H54 (cell line): ENCODE data around the gene ZNF320.
"Not testable (repeated sequence)": the region's sequence is repeated elsewhere in the genome, so short reads cannot be mapped to it uniquely, and the experiment has no call there.

Source experiments
- DNase-seq: peaks from one replicate; pipeline ENCODE4 v3.0.0; 2011; ENCODE audit warnings: low spot score, mixed read lengths; ENCODE audit not compliant: insufficient read length
- FAIRE-seq: peaks from 3 replicates; lab custom pipeline; 2011; peaks lifted over from hg19 to GRCh38; lab: Jason Lieb, UNC
- POLR2A ChIP-seq: IDR thresholded peaks from 2 replicates; pipeline ENCODE4 v1.6.1; 2011; ENCODE audit warnings: low read depth, mild to moderate bottlenecking, low read length

The ZNF320 gene

GRCh38 chr19:52897138-52897935, at the start of gene ZNF320:
ZNF320 (minus strand) TSS chr19:52897635; CDS start chr19:52890255, 7,380 bp downstream.
- peak; percentile 92 for TF ChIP-seq POLR2A
- FAIRE-seq: peak; percentile 87
- peak; percentile 99 for DNase-seq

- TF ChIP-seq POLR2A: no peak
- FAIRE-seq (no peak), DNase-seq (no peak)
Measured at GRCh38 chr19:52946322-52947310, 49.2 kb upstream of the ZNF320 start.

- DNase-seq (no peak), FAIRE-seq (no peak)
- TF ChIP-seq POLR2A: no peak
Measured at GRCh38 chr19:52945652-52946321, 48.4 kb upstream of the ZNF320 start.

GRCh38 chr19:52944703-52945493, 47.5 kb upstream of the ZNF320 start:
- not testable (repeated sequence) for DNase-seq, FAIRE-seq

GRCh38 chr19:52943884-52944643, 46.6 kb upstream of the ZNF320 start:
- DNase-seq: no peak
- no peak for TF ChIP-seq POLR2A
- FAIRE-seq: no peak

GRCh38 chr19:52943134-52943883, 45.9 kb upstream of the ZNF320 start:
- DNase-seq (no peak), FAIRE-seq (no peak)
- TF ChIP-seq POLR2A: no peak

- DNase-seq (peak; percentile 83), FAIRE-seq (no peak)
- TF ChIP-seq POLR2A: peak; percentile 90
Measured at GRCh38 chr19:52942386-52943133, 45.1 kb upstream of the ZNF320 start.

GRCh38 chr19:52941941-52942385, 44.5 kb upstream of the ZNF320 start:
- no peak for TF ChIP-seq POLR2A
- FAIRE-seq: no peak
- no peak for DNase-seq

- FAIRE-seq: not testable (repeated sequence)
Measured at GRCh38 chr19:52941523-52941922, 44.1 kb upstream of the ZNF320 start.

GRCh38 chr19:52940905-52941304, 43.5 kb upstream of the ZNF320 start:
- FAIRE-seq, DNase-seq: not testable (repeated sequence)

More at GRCh38 chr19:52941523-52941922, 44.1 kb upstream of the ZNF320 start:
- not testable (repeated sequence) for DNase-seq

GRCh38 chr19:52938761-52939160, 41.3 kb upstream of the ZNF320 start:
- no peak for TF ChIP-seq POLR2A
- no peak for FAIRE-seq
- no peak for DNase-seq
